ENCODE measurements around the gene MARCHF10.

DNA sequence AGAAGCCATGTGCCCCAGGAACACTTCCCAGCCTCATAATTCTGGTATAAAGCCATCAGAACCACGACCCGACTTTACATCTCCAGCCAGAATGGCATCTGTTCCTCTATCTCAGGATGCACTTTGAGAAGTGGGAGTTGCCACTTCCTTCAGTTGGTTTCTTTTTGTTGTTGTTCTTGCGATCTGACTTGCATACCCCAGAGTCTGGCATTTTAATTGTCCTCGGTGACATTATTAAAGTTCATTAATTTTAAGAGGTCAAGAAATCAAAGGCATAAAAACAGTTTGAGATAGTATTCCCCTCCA, 13.5 kb downstream of the MARCHF10 start:
- TF ChIP-seq CTCF (IDR thresholded peaks at IDR 0.05) (no peak), POLR2A (IDR thresholded peaks at IDR 0.05) (no peak), POLR2AphosphoS5 (IDR thresholded peaks at IDR 0.05) (no peak)
